Forelimb muscle (tissue), 1 donor: ENCODE measurements around the gene EEF2K. TPM values are rescaled to one million over a fixed set of nuclear protein-coding genes. Genes with fewer than 3 reads are reported as not detected.
A peak's percentile ranks its signal among the peaks of the same experiment; 100 is the strongest.

Experiments
- DNase-seq: peaks from one replicate; pipeline ENCODE4 v3.0.0-alpha.2; 2013; ENCODE audit warnings: low read depth
- polyA plus RNA-seq: library from polyadenylated mRNA; unstranded; fragments of 120-200 nt; gene quantifications from one replicate; pipeline ENCODE4 v1.2.1, GENCODE V29; 2013; ENCODE audit not compliant: insufficient read length

Gene EEF2K
- polyA plus RNA-seq, 1 donor: 54.0 TPM

GRCh38 chr16:22240023-22240710, 34.1 kb downstream of the EEF2K start:
- DNase-seq: peak; percentile 88

- DNase-seq: no peak
Measured at GRCh38 chr16:22250522-22250921, 44.4 kb downstream of the EEF2K start.

- no peak for DNase-seq
Measured at GRCh38 chr16:22252317-22252716, 46.2 kb downstream of the EEF2K start.

- no peak for DNase-seq
Measured at GRCh38 chr16:22253272-22253671, 47.2 kb downstream of the EEF2K start.

- DNase-seq: no peak
Measured at GRCh38 chr16:22255335-22255734, 49.3 kb downstream of the EEF2K start.

GRCh38 chr16:22257440-22257839, 51.4 kb downstream of the EEF2K start:
- no peak for DNase-seq

GRCh38 chr16:22260490-22260889, 54.4 kb downstream of the EEF2K start:
- no peak for DNase-seq

GRCh38 chr16:22262460-22262859, 56.4 kb downstream of the EEF2K start:
- DNase-seq: no peak

- DNase-seq: no peak
Measured at GRCh38 chr16:22264786-22265185, 58.7 kb downstream of the EEF2K start.

GRCh38 chr16:22265351-22265750, 59.3 kb downstream of the EEF2K start:
- no peak for DNase-seq

- no peak for DNase-seq
Measured at GRCh38 chr16:22266546-22266945, 60.5 kb downstream of the EEF2K start.

- no peak for DNase-seq
Measured at GRCh38 chr16:22267764-22268163, 61.7 kb downstream of the EEF2K start.

- no peak for DNase-seq
Measured at GRCh38 chr16:22270525-22270924, 64.4 kb downstream of the EEF2K start.

- DNase-seq: no peak
Measured at GRCh38 chr16:22272870-22273650, 67.0 kb downstream of the EEF2K start.

GRCh38 chr16:22274916-22275315, 68.8 kb downstream of the EEF2K start:
- no peak for DNase-seq

- DNase-seq: no peak
Measured at GRCh38 chr16:22278441-22279230, 72.6 kb downstream of the EEF2K start.

GRCh38 chr16:22282254-22282892, 76.3 kb downstream of the EEF2K start:
- DNase-seq: no peak

- DNase-seq: no peak
Measured at GRCh38 chr16:22284637-22285036, 78.6 kb downstream of the EEF2K start.

GRCh38 chr16:22285080-22285479, 79.0 kb downstream of the EEF2K start:
- DNase-seq: no peak

GRCh38 chr16:22291020-22291419, 84.9 kb downstream of the EEF2K start:
- DNase-seq: no peak

- DNase-seq: no peak
Measured at GRCh38 chr16:22291860-22292318, 85.8 kb downstream of the EEF2K start.

GRCh38 chr16:22292320-22292719, 86.2 kb downstream of the EEF2K start:
- DNase-seq: no peak
